Measurements from ENCODE around the gene ENOX2.

The ENOX2 gene

DNA sequence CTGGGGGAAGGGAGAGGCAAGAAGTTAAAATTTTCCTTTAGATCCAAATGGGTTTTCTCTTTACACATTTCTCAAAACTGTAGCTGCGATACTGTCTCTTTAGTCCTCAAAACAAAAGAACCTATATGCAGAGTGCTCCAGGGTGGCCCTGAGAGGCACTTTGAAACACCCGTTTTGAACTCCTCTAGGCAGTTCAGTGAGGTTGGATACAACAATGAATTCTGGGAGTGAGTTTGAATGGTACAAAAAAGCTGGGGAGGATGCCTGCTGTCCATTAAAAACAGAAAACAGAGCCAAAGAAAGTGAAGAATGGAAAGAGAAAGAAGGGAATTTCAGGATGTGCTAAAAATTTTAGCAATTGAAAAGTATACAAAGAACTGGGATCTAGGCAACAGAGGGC is 23.1 kb downstream of the ENOX2 start:
- DNase-seq = no peak

DNA sequence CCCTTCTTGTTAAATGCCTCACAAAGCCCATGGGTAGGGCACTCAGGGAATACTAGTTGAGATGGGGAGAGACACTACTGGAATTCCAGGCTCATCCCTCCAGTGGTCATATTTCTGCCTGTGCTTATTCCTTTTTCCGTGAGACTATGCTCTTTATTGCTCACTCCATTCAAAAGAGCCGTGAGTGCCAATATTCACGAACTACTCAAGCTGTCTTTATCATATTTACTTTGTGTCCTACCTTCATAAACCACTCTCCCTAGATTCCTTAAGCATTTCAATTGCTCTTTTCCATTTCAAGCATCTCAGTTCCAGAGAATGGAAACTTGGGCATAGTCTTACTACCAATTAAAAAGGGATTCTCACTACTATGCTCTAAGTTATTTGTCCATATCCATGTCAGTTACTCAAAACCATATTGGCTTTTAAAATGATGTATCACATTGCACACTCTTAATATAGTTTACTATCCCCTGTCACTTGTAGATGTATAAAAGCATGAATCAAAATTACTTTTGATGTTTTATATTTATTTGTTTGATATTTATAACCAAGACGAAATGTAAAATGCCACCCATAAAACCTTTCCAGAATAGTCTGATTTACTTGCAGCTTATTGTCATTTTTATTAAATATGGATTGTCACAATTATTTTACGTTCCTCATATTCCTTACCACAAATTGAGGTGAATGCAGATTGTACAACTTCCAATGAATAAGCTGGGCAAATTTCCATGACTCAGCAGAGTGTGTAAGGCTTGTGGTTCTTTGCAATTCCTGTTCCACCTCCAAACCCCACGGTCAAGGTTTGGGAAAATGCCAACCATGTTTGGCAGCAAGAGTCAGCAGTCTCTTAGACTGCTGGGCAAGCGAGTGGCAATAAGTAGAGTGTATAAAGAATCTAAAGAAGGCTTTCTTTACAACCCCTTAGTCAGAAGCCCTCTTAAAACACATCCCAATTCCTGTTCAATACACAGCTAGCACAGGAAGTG is 24.4 kb downstream of the ENOX2 start:
- no peak for DNase-seq

DNA sequence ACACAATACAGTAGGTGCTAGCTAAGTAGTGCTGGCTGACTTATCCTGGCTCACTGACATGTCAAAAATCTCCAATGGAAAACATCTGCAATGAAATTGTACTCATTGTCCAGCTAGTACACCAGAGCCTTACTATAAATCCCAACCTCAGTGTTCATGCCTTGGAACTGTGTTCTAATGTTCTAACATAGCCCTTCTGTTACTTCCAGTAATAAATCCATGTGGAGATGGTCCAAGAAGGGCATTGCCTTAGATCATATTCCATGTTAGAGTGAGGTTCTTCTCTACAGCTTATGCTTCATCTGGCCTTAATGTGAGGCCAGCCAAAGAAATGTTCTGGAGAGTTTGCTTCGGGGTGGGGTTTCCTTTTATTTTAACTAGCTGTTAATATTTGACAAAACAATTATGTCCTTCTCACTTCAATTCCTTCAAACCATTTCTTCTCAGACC is 25.1 kb downstream of the ENOX2 start:
- no peak for DNase-seq

DNA sequence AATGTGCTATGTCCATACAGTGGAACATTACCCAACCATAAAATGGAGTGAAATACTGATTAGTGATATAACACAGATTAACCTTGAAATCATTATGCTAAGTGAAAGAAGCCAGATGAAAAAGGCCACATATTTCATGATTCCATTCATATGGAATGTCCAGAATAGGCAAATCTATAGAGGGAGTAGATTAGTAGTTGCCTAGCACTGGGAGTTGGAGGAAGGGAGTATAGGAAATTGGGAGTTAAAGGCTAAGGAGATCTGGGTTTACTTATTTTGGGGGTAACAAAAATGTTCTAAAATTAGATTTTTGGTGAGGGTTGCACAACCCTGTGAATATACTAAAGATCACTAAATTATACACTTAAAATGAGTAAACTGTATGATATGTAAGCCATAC is 26.8 kb downstream of the ENOX2 start:
- DNase-seq = no peak

DNA sequence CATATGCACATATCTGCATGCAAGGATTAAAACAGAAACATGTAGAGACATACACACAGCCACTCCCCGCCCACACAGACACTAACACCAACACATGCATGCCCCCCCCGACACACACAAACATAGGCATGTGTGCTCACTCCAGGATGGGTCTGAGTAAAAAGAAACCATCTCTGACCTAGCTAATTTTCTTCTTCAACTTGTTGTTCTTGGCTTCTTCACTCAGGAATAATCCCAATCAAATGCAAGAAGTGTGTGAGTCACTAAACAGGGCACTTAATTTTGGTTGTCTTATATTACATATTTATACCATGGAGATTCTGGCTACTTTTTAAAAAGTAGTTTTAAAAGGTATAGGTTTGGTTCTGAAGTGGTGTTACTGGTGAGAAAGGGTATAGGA is 28.3 kb downstream of the ENOX2 start:
- DNase-seq = no peak

DNA sequence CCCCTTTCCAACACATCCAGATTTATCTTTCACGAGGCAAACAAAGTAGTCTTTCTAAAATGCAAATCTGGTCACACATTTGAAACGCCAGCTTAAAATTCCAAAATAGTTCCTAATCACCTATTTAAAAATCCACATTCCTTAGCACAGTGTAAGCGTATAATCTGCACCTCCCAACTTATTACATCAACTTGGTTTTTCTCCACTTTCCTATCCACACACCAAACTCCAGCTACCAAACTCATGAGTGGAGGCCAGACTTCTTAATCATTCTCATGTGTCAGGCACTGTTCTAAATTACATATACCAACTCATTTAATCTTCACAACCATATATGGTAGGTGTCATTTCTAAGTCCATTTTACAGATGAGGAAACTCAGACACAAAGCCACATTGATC is 33.8 kb downstream of the ENOX2 start:
- DNase-seq = no peak

DNA sequence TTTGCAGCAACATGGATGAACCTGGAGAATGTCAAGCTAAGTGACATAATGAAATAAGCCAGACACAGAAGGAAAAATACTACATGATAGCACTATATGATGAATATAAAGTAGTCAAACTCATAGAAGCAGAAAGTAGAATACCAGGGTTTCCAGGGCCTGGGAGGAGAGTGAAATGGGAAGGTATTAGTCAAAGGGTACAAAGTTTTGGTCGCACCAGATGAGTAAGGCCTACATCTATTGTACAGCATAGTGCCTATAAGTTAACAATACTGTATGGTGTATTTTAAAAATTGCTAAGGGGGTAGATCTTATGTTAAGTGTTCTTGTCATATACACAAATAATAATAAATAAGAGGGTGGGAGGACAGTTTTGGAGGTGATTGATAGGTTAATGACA is 41.5 kb downstream of the ENOX2 start:
- DNase-seq = no peak

DNA sequence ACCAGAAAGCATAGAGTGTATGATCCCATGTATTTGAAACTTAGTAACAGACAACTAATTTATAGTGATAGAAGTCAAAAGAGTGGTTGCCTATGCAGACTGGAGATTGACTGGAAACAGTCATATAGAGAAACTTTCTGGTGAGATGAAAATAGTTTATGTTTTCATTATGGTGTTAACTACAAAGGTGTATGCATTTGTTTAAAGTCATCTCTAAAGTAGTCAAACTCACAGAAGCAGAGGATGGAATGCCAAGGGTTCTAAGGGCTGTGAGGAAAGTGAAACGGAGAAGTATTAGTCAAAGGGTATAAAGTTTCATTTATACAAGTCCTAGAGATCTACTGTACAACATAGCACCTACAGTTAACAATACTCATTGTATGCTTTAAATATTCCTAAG is 45.8 kb downstream of the ENOX2 start:
- no peak for DNase-seq

DNA sequence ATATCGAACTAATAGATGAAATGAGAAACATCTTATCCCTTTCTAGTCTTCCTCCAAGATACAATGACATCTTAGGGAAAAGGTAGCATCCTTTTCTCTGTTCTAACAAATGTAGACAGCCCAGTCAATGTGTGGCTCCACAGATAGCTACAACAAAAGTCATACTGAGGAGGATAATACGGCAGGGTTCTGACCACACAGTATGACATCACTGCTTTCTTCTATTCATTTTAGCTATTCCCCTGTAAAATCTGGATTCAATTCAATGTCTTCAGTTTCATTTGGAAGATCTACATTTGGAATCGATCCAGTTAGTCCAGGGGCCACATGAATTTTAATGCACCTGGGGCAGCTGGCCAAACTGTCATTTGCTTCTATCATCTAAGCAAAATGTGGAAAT is 51.4 kb downstream of the ENOX2 start:
- no peak for DNase-seq

DNA sequence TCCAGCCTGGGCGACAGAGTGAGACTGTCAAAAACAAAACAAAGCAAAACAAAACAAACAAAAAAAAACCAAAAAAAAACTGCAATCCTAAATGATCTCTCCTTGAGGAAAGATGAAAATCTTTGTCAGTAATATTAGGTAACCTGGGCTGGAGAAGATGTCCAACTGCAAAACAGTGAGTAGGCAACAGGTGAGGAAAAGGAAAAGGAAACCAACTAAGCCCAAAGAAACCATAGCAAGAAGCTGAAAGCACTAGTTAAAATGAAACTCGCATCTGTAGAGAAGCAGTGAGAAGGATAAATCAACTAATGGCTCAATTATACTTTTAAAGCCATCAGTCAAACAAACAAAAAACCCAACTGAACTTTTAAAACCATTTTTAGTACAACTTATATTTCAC is 54.2 kb downstream of the ENOX2 start:
- DNase-seq = no peak

DNA sequence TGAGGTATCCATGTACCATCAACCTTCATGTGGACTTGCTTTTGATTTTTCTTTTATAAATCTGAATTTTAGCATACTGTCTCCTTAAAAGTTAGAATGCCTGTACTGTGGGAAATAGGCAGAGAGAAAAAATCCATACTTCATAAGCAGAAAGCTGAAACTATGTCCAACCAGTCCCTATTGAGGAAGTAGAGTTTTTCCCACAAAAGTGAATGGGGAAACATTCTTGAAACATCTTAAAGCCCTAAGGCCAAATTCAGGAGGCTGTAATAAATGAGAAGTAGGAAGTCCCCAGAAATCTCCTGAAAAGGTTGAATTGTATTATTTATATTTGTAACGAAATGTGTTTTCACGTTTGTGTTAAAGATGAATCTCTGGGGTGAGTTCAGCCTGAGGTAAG is 56.3 kb downstream of the ENOX2 start:
- no peak for DNase-seq

DNA sequence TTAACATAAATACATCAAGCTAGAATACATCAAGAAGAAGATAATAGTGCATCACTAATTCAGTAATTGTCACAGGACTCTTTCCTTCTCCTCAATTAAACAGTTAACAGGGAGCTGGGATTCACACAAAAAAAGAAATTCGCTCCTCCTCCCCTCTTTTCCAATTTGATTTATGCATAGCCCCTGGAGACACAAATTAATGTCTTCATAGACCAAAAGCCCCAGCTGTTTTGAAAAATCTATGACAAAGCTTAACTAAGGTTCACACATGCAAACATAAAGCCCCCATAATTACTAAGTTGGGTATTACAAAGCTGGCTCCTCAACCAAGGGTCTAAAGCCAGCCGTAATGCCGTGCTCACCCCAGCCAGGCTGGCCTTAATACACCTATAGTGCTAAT is 61.2 kb downstream of the ENOX2 start:
- no peak for DNase-seq

DNA sequence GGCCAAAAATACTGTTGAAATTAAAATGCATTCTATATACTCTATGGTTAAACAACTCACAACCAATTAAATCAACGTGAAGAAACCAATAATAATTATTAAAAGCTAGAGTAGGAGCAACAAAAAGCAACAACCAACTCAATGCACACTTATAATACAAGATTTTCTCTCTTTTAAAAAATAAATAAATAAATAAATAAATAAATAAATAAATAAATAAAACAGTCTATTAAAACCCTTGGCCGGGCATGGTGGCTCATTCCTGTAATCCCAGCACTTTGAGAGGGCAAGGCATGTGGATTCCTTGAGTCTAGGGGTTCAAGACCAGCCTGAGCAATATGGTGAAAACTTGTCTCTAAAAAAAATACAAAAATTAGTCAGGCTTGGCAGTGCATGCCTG is 62.7 kb downstream of the ENOX2 start:
- no peak for DNase-seq

DNA sequence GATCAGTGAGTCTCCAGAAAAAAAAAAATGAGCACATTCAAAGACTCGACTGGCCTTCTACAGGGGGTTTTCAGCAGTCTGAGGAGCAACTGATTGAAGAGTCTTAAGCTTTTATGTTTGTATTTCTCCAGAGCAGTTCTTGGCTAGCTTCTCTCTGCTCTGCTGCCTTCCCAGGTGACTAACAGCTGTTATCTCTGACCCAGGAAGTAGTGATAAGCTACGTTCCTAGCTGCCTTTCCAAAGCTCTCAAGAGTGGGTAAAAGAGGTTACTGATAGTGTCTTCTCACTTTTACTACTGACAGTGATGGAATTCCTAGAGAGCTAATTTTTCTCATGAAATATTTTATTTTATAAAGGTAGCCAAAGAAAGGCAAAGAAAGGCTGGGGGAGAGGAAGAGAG is 66.6 kb downstream of the ENOX2 start:
- no peak for DNase-seq

DNA sequence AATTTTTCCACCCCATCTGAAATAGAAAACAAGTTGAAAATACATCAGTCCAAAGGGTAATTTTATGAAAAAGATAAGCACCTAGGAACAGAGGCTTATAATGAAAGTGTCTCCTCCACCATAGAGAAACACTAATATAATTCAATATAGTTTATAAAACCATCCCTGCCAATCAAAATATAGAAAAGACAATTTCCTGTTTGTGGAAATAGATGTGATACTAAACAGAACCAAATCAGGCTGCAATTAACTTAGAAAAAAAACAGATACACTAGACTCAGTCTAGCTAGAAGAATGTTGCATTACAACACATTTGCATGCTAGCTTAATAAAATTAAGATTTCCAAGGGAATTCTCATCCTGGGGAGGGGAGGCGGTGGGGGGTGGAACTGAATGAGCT is 68.2 kb downstream of the ENOX2 start:
- no peak for DNase-seq

DNA sequence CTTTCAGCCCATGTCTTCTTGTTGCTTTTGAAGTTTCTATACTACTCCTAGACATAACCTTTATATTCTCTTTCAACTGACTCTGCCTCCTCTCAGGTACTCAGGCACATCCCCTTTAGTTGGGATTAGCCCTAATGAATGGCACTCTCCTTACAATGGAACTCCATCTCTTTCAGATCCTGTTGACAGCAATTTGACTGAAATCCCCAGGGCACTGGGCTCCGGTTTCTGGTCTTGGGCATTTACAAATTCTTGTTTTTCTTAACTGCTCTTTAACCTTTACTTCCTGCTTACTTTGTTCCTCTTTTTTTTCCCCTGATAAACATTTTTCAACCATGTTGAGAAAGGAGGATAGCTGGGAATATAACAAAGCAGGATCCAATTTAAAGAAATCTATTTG is 68.9 kb downstream of the ENOX2 start:
- no peak for DNase-seq

DNA sequence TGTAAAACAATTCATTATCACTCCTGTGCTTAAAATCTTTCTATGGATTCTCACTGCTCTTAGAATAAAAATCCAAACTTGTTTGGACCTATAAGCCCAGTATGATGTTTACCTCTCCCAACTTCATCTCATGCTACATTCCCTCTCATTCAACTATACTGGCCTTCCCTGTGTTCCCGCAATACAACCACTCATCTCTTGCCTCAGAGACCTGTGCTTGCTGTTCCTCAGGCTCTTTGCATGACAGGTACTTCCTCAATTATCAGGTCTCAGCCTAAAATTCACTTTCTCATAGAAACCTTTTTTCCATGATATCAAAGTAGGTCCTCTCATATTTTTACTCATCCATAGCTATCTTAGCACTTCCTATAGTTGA is 71.7 kb downstream of the ENOX2 start:
- DNase-seq = no peak

DNA sequence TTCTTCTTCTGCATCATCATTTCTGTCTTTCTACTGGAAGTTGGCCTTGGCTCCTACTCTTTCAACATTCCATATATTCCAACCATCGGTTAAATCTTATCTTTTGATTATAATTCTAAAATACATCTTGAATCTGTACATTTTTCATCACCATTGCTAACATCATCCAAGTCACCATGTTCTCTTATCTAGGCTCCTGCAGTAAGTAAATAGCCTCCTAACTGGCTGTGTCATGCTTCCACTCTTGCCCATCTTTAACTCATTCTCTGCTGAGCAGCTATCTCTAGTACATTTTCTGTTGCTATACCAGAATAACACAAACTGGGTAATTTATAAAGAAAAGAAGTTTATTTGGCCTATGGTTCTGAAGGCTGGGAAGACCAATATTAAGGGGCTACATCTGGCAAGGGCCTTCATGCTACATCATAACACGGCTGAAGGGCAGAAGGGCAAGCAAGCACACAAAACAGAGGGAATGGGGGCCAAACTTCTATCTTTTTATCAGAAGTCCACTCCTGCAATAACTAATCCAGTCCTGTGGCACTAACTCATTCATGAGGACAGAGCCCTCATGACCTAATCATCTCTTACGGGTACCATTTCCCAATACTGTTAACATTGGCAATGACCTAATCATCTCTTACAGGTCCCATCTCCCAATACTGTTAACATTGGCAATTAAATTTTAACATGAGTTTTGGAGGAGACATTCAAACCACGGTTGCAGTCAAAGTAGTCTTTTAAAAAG is 72.2 kb downstream of the ENOX2 start:
- no peak for DNase-seq

DNA sequence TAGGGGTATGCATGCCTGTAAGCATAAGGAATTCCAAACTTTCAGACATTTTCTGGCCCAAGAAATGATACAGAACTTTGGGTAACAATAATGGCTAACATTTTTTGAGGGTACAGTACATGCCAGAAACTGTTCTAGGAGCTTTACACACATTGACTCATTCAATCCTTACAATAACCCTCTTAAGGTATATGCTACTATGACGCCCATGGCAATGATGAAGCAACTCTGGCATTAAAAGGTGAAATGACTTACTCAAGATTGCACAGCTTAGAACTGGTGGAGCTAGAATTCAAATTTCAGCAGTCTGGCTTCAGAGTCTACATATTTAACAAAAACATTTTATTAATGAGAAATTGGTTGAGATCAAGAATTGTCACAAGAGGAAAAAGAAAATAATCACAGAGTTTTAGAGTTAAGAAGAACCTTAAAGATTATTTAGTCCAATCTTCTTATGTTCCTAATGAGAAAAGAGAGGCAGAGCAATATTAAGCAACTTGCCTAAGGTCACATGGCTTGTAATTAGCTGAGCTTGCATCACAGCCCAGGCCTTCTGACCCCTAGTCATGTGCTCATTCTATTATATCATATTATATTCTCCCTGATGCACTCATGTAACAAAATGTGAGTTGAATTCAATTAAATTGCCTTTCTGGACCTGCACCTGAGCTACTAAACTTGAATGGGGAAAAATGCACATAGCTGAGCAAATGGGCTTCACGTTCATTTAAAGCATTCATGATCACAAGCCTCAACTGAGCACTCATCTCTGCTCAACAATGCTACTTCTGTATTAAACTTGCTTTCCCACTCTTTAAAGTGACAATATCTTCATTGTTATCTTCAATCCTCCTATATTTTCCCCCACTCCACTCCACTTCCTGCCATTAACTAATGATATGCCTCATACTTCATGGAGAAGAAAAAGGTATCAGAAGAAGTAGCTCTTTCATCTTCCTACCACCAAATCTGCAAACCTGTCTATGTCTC is 73.2 kb downstream of the ENOX2 start:
- no peak for DNase-seq

DNA sequence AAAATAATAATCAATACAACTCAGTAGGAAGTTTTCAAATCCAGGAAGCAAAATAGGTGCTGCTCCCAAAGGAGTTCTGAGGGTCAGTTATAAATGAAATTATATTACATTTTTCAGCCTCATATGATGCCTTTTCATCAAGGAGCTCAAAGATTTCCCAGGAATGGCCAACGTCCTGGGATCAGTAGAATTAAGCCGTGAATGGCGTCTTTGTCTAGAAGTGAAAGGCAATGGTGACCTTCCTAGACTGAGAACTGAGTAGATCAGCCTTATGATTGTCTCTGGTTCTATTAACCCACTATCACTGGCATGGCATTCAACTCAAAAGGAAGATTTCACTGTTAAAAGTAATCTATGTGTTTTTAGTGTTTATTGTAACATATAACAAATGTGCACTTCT is 74.4 kb downstream of the ENOX2 start:
- DNase-seq = no peak

DNA sequence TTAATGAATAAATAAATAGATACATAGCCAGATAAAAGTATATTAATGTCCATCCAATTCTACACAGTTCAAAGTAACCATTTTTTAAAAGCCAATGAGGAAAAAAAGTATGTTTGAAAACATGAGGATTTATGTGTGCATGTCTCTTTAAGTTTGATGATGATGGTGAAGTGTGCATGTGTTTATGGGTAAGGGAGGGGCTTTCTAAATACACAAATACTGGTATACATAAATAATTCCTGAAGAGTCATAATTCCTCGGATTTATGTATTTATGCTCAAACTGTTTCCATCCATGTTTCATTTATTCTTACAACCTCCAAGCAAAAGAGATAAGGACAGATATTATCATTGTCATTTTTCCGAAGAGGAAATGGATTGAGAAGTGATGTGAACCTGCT is 75.4 kb downstream of the ENOX2 start:
- no peak for DNase-seq

DNA sequence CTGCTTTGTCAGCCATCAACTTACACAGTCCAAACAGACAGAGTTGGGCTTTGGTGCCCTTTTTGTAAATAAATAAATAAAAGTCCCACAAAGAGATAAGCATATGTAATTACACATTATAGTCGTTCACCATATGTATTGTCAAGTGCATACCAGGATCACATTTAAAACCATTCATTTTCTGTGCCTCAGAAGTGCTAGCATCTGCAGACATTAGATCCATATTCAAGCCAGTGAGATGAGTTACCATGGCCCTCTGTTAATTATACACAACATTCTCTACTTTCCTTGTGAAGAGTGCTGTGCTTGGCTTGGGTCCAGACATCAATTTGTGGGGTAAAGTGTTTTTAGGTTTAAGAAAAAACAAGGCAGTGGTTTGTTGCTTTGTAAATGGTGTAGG is 76.8 kb downstream of the ENOX2 start:
- DNase-seq = no peak

DNA sequence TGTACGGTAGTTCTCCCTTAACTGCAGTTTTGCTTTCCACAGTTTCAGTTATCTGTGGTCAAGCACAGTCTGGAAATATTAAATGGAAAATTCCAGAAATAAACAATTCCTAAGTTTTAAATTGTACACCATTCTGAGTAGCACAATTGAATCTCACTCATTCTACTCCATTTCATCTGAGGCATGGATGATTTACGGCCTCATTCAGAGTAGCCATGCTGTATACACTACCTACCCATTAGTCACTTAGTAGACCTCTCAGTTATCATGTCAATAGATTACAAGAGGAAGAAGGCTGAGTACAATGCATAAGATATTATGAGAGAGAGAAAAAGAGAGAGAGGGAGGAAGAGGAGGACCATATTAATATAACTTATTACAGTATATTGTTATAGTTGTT is 77.5 kb downstream of the ENOX2 start:
- DNase-seq = no peak
